CD4-positive, alpha-beta T cell treated with Interleukin-15 for 1 hour (primary cell): ENCODE measurements around the gene FCGR1A.
"Not testable (repeated sequence)": the region's sequence is repeated elsewhere in the genome, so short reads cannot be mapped to it uniquely, and the experiment has no call there.

Experiments
- DNase-seq: peaks from one replicate; pipeline ENCODE4 v3.0.0-alpha.2; 2020

Gene FCGR1A

DNA sequence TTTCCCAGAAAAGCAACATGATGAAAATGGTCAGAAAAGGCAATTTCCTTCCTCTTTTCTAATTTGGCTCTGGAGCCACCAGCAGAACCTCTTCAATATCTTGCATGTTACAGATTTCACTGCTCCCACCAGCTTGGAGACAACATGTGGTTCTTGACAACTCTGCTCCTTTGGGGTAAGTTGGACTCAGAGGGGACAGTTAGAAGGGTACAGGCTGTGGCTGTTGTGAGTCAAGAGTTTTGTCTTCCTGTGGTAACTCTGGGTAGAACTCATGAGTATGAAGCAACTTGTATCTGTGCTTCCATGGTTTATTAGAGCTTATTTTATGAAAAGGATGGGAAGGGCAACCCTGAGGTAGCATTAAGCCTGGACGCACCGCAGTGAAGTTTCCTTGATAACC, at the start of gene FCGR1A:
TSS of gene FCGR1A (plus strand) at position 95 of the 400 bp plus-strand sequence. CDS start at position 145, 50 bp downstream.
- not testable (repeated sequence) for DNase-seq

DNA sequence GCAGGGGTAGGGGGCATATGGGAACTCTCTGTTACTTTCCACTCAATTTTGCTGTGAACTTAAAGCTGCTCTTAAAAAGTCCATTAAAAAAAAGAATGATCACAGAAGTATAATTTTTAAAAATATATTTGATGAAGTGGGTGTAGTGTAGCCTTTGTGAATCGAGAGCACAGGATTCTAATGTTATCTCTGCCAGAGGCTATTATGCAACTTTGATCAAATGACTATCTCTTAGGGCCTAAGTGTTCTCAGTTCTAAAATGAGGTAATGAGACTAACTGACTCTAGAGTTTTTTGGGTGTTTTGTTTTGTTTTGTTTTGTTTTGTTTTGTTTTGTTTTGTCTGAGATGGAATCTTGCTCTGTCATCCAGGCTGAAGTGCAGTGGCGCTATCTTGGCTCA, 49.7 kb upstream of the FCGR1A start:
- not testable (repeated sequence) for DNase-seq

DNA sequence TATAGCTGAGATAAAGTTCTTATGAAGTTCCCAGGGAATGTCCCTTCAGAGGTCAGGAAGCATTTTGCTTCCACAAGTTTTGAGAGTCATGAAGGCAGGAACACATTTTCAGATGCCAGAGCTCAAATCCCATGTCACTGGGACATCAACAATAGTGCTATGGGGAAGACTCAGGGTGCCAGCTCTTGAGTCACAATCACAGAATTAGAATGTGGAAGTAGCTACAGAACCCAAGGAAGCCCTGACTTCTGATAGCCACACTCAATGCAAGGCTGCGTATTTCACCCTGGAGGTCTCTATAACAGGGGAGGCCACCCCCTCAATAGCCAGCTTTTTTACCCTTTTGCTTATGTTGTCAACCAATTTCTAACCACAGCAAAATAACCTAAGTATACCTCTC, 47.8 kb upstream of the FCGR1A start:
- DNase-seq = not testable (repeated sequence)

GRCh38 chr1:149740148-149740581, 42.3 kb upstream of the FCGR1A start:
- DNase-seq = peak; percentile 48

DNA sequence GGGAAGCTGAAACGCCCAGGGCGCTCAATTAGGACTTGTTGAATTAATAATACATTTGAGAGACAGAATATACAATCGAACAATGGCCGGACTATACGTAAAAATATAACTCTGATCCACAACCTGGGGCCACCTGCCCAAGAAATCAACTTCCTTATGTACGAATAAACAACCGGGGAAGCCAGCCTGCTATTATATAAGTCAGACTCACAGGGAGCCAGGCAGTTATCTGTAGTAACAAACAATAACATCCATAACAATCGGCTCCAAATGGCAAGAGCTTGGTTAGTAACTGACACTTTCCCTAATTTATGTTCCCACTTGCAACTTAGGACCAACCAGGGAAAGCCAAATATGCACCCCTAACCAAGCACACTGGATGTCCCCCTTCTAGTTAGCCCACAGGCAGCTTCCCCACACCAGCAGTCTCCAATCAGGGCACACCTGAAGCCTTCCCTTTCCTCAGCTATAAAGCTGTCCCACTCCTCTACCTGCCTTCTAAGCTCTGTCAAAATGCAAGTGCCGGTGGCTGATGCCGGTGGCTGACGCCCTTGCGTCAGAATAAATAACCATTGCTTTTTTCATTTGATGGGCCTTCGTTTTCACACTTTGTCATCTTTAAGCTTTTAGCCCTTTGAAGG, 41.8 kb upstream of the FCGR1A start:
- not testable (repeated sequence) for DNase-seq

DNA sequence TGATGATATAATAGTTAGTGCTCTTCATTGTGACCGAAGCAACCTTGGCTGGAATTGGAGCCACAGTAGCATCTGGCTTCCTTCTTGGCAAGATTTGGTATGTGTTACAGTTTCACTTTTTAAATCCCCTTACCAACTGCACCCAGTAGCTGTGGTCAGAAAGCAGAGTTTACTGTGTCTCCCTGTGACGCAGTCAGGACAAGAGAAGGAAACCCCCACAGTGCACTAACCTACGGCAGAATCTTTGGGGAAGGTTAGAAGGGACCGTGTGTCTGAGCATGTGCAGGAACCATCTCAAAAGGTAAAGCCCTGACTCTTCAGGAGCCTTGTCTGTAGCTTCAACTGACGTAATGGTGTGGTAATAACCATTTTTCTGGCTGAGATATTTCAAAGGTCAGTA, 40.6 kb upstream of the FCGR1A start:
- DNase-seq = not testable (repeated sequence)

DNA sequence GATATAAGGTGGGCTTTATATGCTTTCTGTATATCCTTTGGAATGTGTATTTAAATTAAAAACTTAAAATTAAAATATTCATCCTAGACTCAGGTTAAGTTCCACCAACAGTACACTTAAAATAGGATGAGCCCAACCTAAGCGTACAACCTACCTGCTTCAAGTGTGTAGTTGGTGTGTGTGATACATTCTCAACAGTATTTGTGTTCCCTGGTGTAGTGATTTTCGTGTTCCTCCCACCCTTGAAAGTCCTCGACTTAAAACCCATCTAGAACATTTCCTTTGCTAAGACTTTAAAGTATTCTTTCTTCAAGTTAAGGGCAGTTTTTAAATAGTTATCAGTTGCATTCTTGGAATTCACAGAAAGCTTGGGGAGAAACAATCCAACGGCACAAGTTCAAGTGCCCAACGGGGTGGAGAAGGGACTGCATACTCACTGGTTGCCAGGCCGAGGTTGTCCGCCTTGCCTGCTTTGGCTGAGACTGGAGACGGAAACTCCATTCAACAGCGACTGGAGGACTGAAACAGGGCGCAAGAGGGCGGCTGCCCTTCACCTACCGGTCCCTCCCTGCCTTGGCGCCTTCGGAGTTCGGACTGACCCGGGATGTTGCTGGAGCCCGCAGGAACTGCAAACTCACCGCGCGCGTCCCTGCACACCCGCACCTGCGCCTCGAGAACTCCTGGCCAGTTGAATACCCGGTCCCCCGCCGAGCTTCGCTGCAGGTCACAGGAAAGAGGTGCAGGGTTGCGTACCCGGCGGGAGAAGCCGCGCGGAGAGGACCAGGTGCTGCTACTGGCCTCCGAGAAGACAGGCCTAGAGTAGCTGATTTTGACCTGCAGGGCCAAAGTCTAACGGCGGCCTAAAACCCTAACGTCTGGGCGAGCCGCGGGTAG, 35.8 kb upstream of the FCGR1A start:
- DNase-seq = peak; percentile 16

- not testable (repeated sequence) for DNase-seq
Measured at GRCh38 chr1:149747359-149748143, 34.9 kb upstream of the FCGR1A start.

DNA sequence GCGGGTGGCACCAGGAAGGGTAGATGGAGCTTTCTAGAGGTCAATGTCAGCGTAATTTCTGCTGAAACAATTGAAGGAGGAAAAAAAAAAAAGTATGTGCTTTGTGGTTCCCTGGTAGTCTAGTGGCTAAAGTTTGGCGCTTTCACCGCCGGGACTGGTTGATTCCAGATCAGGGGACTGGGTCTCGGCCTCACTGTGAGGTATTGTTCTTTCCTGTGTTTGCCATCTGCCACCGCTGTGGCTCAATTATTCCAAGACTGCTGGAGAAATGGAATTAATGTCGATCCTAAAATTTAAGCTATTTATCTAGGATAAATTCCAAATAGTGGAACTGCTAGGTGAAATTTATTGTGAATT, 34.4 kb upstream of the FCGR1A start:
- not testable (repeated sequence) for DNase-seq

DNA sequence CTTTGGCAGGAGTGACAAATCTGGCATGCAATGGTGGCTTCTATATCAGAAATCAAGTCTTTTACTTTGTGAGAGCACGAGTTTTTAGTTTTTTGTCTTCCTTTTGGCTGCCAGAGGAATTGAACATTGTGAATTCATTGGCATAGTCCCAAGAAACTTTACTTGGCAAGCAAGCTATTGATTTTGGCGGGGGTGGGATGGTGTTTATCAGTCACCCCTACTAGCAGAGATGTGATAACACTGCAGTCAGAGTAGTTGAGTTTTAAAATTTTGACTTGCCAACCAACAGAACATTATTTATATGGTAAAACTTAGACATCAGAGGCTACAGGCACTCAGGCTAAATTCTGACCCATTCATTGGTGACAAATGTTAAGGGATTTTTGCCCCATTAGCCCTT, 31.9 kb upstream of the FCGR1A start:
- DNase-seq = not testable (repeated sequence)

DNA sequence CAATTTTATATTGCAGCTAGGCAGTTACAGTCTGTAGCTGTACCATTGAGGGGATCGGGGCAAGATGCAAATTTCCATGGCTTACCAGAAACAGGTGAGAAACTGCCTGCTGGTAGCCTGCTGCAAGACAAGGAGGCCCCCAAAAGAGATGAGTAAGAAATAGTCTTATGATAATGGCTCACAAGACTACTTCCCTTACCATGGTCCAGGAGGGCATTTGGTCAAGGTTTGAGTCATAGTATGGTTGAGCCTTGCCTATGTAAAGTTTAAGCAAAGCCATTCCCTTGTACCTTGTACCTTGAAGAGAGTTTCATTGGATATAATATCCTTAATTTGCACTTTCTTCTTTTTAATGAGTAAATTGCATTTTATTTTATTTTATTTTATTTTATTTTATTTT, 30.3 kb upstream of the FCGR1A start:
- DNase-seq = not testable (repeated sequence)

DNA sequence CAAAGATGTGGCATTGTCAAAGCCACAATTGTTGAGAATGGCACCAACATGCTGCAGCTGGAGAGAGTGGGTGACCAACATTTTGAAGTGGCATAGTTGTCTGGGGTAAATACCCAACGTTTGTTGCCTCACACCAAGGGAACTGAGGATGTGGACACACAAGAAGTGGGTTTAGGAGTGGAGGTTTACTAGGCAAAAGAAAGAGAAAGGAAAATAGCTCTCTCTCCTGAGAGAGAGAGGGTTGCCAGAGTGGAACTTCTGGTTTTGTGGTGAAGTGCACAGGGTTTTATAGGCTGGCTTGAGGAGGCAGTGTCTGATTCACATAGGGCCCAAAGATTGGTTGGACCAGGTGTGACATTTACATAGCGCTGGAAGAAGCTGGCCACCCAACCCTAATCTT, 29.0 kb upstream of the FCGR1A start:
- not testable (repeated sequence) for DNase-seq

- not testable (repeated sequence) for DNase-seq
Measured at GRCh38 chr1:149755294-149755693, 27.2 kb upstream of the FCGR1A start.

GRCh38 chr1:149762294-149762693, 20.2 kb upstream of the FCGR1A start:
- DNase-seq = not testable (repeated sequence)

- DNase-seq = not testable (repeated sequence)
Measured at GRCh38 chr1:149764087-149764800, 18.2 kb upstream of the FCGR1A start.

DNA sequence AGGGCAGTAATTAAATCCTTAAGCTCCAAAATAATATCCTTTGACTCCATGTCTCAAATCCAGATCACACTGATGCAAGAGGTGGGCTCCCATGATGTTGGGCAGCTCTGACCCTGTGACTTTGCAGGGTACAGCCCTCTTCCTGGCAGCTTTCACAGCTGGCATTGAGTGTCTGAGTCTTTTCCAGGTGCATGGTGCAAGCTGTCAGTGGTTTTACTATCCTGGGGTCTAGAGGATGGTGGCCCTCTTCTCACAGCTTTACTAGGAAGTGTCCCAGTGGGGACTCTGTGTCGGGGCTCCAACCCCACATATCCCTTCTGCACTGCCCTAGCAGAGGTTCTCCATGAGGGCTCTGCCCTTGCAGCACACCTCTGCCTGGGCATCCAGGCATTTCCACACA, 16.3 kb upstream of the FCGR1A start:
- DNase-seq = not testable (repeated sequence)

DNA sequence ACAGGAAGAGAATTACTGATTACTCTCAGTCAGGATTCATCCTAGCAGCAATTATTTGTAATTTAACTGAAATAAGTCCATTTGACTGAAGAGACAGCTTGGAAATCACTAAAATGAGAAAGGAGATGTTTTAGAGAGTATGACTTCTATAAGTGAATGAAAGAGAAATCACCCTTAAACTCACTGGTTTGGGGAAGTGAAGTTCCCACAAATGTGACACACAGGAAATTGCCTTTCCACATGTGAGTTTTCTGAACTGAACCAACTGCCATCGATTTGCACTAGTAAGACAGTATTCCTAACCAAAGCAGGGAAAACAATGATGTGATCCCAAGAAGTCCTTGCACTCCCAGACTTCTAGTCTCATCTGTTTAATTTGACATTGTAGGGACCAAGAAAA, 13.3 kb upstream of the FCGR1A start:
- not testable (repeated sequence) for DNase-seq

- DNase-seq = not testable (repeated sequence)
Measured at GRCh38 chr1:149770661-149771060, 11.8 kb upstream of the FCGR1A start.

- not testable (repeated sequence) for DNase-seq
Measured at GRCh38 chr1:149771653-149772425, 10.7 kb upstream of the FCGR1A start.

GRCh38 chr1:149775510-149776147, 6.9 kb upstream of the FCGR1A start:
- not testable (repeated sequence) for DNase-seq

DNA sequence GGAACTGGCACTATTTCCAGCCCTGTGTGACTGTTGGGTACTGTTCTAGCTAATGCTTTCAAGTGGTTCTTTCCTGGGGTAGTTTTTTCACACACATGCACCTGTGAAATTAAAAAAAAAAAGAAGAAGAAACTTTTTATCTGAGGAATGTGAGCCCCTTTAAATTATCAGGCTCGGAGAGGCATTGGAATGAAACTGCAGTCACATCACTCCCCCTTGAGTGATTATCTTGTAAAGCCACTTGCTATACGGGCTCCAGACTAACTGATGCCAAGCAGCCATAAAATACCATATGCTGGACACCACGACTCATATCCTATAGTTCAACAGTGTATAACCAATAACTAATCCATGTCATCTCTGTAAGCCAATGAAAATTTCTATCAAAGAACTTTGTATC, 5.4 kb upstream of the FCGR1A start:
- DNase-seq = not testable (repeated sequence)
